B cell (primary cell): ENCODE data around the gene CTCF.

Source experiments
- CTCF ChIP-seq: fragments of 200-600 bp; IDR thresholded peaks from one replicate; pipeline ENCODE4 v1.8.0; 2022; ENCODE audit warnings: antibody characterized with exemption, mild to moderate bottlenecking
- EZH2 ChIP-seq: IDR thresholded peaks from 2 replicates; pipeline ENCODE4 v1.6.1; 2012; ENCODE audit warnings: borderline replicate concordance, low read depth, mild to moderate bottlenecking, moderate library complexity, low read length; ENCODE audit not compliant: insufficient read depth, poor library complexity, severe bottlenecking

GRCh38 chr16:67561501-67561823 is 864 bp upstream of the CTCF start:
- TF ChIP-seq CTCF (no peak), EZH2 (no peak)
